ENCODE measurements around the gene ARID1B. TPM values are rescaled to one million over a fixed set of nuclear protein-coding genes. Genes with fewer than 3 reads are reported as not detected.

ARID1B gene
- total RNA-seq, 2 donors from 2014 or later = 62.9 to 71.6 TPM

GRCh38 chr6:156760377-156760776 lies 16.8 kb upstream of the ARID1B start:
- no peak for ATAC-seq (replicated peaks in 1 of 2)
- peaks cover 8% of the 10 kb centered on the region for H3K27me3 Mint-ChIP-seq (ENCODE audit: low read depth)
- H3K36me3 Mint-ChIP-seq (ENCODE audit: insufficient read depth in 2 of 2) = no peaks in the 10 kb centered on the region
- no peak overlapping the region for H3K27ac Mint-ChIP-seq
- no peaks in the 10 kb centered on the region for H3K9me3 Mint-ChIP-seq
- no peak for DNase-seq
- no peak overlapping the region for H3K4me3 Mint-ChIP-seq
- no peaks in the 10 kb centered on the region for H3K4me1 Mint-ChIP-seq (ENCODE audit: low read depth)

GRCh38 chr6:156762547-156762946 lies 14.6 kb upstream of the ARID1B start:
- DNase-seq (no peak), ATAC-seq (replicated peaks in 1 of 2) (no peak)
- Mint-ChIP-seq H3K27ac (no peak overlapping the region), H3K4me1 (ENCODE audit: low read depth) (peaks cover 2% of the 10 kb centered on the region), H3K36me3 (ENCODE audit: insufficient read depth in 2 of 2) (no peaks in the 10 kb centered on the region), H3K4me3 (no peak overlapping the region), H3K9me3 (no peaks in the 10 kb centered on the region), H3K27me3 (ENCODE audit: low read depth) (no peaks in the 10 kb centered on the region)

DNA sequence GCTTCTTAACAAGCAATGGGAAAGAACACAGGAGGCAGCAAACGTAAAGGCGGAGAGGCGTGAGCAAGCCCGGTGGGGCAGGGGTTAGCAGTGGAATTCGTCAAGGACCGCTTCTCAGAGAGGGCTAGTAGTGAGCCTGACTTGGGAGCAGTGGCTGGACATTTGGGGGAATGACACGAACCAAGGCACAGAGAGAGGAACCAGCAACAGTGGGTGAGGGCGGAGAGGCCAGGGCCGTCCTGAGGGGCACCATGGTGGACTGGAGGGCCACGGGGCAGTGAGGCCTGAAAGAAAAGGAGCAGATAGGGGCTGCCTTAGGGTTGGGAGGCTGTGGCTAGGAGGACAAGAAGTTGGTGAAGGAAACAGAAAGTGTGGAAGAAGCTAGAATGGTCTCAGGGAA lies 12.1 kb upstream of the ARID1B start:
- no peaks in the 10 kb centered on the region for H3K9me3 Mint-ChIP-seq
- H3K4me1 Mint-ChIP-seq (ENCODE audit: low read depth) = peaks cover 11% of the 10 kb centered on the region
- no peaks in the 10 kb centered on the region for H3K27me3 Mint-ChIP-seq (ENCODE audit: low read depth)
- no peak overlapping the region for H3K27ac Mint-ChIP-seq
- DNase-seq = no peak
- no peak overlapping the region for H3K4me3 Mint-ChIP-seq
- H3K36me3 Mint-ChIP-seq (ENCODE audit: insufficient read depth in 2 of 2) = no peaks in the 10 kb centered on the region
- no peak for ATAC-seq (replicated peaks in 1 of 2)

DNA sequence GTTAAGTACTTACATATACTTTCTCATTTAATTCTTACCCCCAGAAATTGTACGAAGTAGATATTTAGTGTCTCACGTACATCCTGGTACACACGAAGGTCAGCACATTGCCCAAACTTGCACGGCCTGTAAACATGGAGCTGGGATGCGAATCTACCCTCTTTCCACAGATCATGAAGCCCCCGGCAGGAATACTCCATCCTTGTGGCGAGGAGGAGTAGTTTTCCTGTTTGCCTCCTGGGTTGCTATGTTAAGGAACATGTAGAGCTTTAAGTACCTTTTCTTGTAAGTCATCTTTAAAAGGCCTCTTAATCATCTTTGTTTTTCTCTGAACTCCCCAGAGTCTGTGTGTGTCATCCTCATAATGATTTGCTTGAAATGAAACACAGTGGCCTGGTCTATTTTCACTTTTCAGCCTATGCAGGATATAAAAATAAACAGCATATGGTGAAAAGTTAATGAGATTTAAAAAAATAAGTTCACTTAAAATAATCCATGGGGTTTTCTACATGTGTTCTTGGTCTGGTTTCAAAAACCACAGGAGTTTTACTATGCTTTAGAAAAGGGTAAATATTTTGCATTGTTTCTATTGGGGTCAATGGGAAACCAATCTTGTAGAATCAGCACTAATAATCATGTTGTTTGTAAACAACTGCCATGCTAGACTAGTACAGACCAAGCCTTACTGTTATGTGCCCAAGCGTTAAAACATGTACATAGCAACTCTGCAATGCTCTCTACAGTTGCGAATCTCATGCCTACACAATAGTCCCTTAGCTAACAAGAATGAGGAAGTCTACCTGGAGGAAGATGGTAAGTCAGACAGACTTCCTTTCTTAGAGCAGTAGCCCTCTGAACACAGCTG lies 9.3 kb upstream of the ARID1B start:
- ATAC-seq (replicated peaks in 1 of 2) (peak; percentile 41 to 63), DNase-seq (no peak)
- no peaks in the 10 kb centered on the region for H3K9me3 Mint-ChIP-seq
- H3K27me3 Mint-ChIP-seq (ENCODE audit: low read depth) = no peaks in the 10 kb centered on the region
- H3K27ac Mint-ChIP-seq = peak overlapping the region; percentile 77
- no peaks in the 10 kb centered on the region for H3K36me3 Mint-ChIP-seq (ENCODE audit: insufficient read depth in 2 of 2)
- H3K4me1 Mint-ChIP-seq (ENCODE audit: low read depth) = peaks cover 11% of the 10 kb centered on the region
- H3K4me3 Mint-ChIP-seq = peak overlapping the region in 1 of 2 donors; percentile 38

- H3K4me3 Mint-ChIP-seq = no peak overlapping the region
- H3K27me3 Mint-ChIP-seq (ENCODE audit: low read depth) = no peaks in the 10 kb centered on the region
- peaks cover 33% of the 10 kb centered on the region for H3K4me1 Mint-ChIP-seq (ENCODE audit: low read depth)
- H3K9me3 Mint-ChIP-seq = no peaks in the 10 kb centered on the region
- H3K27ac Mint-ChIP-seq = no peak overlapping the region
- H3K36me3 Mint-ChIP-seq (ENCODE audit: insufficient read depth in 2 of 2) = no peaks in the 10 kb centered on the region
- DNase-seq (no peak), ATAC-seq (replicated peaks in 1 of 2) (no peak)
Measured at GRCh38 chr6:156771047-156771446, 6.1 kb upstream of the ARID1B start.

GRCh38 chr6:156771761-156772160 lies 5.4 kb upstream of the ARID1B start:
- Mint-ChIP-seq H3K27ac (no peak overlapping the region), H3K4me3 (no peak overlapping the region), H3K9me3 (no peaks in the 10 kb centered on the region), H3K27me3 (ENCODE audit: low read depth) (no peaks in the 10 kb centered on the region), H3K4me1 (ENCODE audit: low read depth) (peaks cover 40% of the 10 kb centered on the region), H3K36me3 (ENCODE audit: insufficient read depth in 2 of 2) (peaks cover 0 to 1% of the 10 kb centered on the region in 2 donors)
- no peak for DNase-seq
- no peak for ATAC-seq (replicated peaks in 1 of 2)

DNA sequence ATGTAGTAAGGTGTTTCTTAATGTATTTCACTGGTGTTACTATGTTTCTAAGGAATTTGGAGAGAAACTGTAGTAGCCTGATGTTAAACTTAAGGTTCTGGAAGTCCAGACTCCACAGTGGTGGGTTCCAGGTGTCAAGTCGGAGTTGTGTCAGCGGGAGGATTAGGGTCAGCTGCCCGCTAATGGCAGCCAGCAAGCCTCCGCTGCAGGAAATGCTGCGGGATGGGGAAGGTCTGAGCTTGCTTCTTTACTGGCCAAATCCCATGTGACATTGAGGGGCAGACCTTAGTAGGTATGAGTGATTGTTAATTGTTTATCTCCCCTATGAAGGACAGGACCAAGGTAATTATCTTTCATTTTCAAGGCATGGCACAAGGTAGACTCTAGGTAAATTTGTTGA lies 3.7 kb upstream of the ARID1B start:
- ATAC-seq (replicated peaks in 1 of 2) = no peak
- H3K9me3 Mint-ChIP-seq = no peaks in the 10 kb centered on the region
- no peak overlapping the region for H3K27ac Mint-ChIP-seq
- H3K27me3 Mint-ChIP-seq (ENCODE audit: low read depth) = no peaks in the 10 kb centered on the region
- H3K36me3 Mint-ChIP-seq (ENCODE audit: insufficient read depth in 2 of 2) = peaks cover 1 to 3% of the 10 kb centered on the region in 2 donors
- no peak overlapping the region for H3K4me3 Mint-ChIP-seq
- H3K4me1 Mint-ChIP-seq (ENCODE audit: low read depth) = peaks cover 30% of the 10 kb centered on the region
- no peak for DNase-seq

GRCh38 chr6:156773935-156774852 lies 3.0 kb upstream of the ARID1B start:
- ATAC-seq (replicated peaks in 1 of 2) = no peak
- H3K4me1 Mint-ChIP-seq (ENCODE audit: low read depth) = peaks cover 30% of the 10 kb centered on the region
- H3K27ac Mint-ChIP-seq = no peak overlapping the region
- DNase-seq = no peak
- H3K27me3 Mint-ChIP-seq (ENCODE audit: low read depth) = no peaks in the 10 kb centered on the region
- no peaks in the 10 kb centered on the region for H3K9me3 Mint-ChIP-seq
- H3K4me3 Mint-ChIP-seq = no peak overlapping the region
- peaks cover 1 to 3% of the 10 kb centered on the region in 2 donors for H3K36me3 Mint-ChIP-seq (ENCODE audit: insufficient read depth in 2 of 2)

GRCh38 chr6:156774863-156775405 lies 2.2 kb upstream of the ARID1B start:
- no peaks in the 10 kb centered on the region for H3K27me3 Mint-ChIP-seq (ENCODE audit: low read depth)
- ATAC-seq (replicated peaks in 1 of 2) (no peak), DNase-seq (no peak)
- H3K9me3 Mint-ChIP-seq = no peaks in the 10 kb centered on the region
- H3K27ac Mint-ChIP-seq = no peak overlapping the region
- peak overlapping the region; percentile 17 to 64 for H3K4me3 Mint-ChIP-seq
- H3K4me1 Mint-ChIP-seq (ENCODE audit: low read depth) = peaks cover 30% of the 10 kb centered on the region
- H3K36me3 Mint-ChIP-seq (ENCODE audit: insufficient read depth in 2 of 2) = peaks cover 1 to 3% of the 10 kb centered on the region in 2 donors

- no peak for DNase-seq
- Mint-ChIP-seq H3K4me3 (peak overlapping the region; percentile 27 to 29), H3K36me3 (ENCODE audit: insufficient read depth in 2 of 2) (peaks cover 4 to 5% of the 10 kb centered on the region in 2 donors), H3K27ac (no peak overlapping the region), H3K4me1 (ENCODE audit: low read depth) (peaks cover 35% of the 10 kb centered on the region), H3K27me3 (ENCODE audit: low read depth) (no peaks in the 10 kb centered on the region), H3K9me3 (no peaks in the 10 kb centered on the region)
- ATAC-seq (replicated peaks in 1 of 2) = no peak
Measured at GRCh38 chr6:156775717-156776116, 1.5 kb upstream of the ARID1B start.

GRCh38 chr6:156776470-156776839 lies 723 bp upstream of the ARID1B start:
- Mint-ChIP-seq H3K27me3 (ENCODE audit: low read depth) (no peaks in the 10 kb centered on the region), H3K4me3 (peak overlapping the region; percentile 82 to 99), H3K36me3 (ENCODE audit: insufficient read depth in 2 of 2) (peaks cover 4 to 5% of the 10 kb centered on the region in 2 donors), H3K9me3 (no peaks in the 10 kb centered on the region), H3K27ac (peak overlapping the region; percentile 99), H3K4me1 (ENCODE audit: low read depth) (peaks cover 42% of the 10 kb centered on the region)
- DNase-seq = peak; percentile 19 to 32
- no peak for ATAC-seq (replicated peaks in 1 of 2)

DNA sequence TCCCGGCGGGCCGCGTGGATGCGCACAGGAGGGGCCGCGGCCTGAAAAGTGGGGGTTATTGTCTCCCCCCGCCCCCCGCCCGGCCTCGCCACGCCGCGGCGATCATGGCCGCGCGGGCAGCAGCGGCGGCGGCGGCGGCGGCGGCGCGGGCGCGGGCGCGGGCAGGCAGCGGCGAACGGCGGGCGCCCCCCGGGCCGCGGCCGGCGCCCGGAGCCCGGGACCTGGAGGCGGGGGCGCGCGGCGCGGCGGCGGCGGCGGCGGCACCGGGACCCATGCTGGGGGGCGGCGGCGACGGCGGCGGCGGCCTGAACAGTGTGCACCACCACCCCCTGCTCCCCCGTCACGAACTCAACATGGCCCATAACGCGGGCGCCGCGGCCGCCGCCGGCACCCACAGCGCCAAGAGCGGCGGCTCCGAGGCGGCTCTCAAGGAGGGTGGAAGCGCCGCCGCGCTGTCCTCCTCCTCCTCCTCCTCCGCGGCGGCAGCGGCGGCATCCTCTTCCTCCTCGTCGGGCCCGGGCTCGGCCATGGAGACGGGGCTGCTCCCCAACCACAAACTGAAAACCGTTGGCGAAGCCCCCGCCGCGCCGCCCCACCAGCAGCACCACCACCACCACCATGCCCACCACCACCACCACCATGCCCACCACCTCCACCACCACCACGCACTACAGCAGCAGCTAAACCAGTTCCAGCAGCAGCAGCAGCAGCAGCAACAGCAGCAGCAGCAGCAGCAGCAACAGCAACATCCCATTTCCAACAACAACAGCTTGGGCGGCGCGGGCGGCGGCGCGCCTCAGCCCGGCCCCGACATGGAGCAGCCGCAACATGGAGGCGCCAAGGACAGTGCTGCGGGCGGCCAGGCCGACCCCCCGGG lies 637 bp downstream of the ARID1B start:
- ATAC-seq (replicated peaks in 1 of 2) (peak; percentile 44 to 55), DNase-seq (peak; percentile 68 to 73)
- H3K4me3 Mint-ChIP-seq = peak overlapping the region; percentile 93 to 96
- peaks cover 5 to 6% of the 10 kb centered on the region in 2 donors for H3K36me3 Mint-ChIP-seq (ENCODE audit: insufficient read depth in 2 of 2)
- H3K27me3 Mint-ChIP-seq (ENCODE audit: low read depth) = no peaks in the 10 kb centered on the region
- H3K9me3 Mint-ChIP-seq = no peaks in the 10 kb centered on the region
- H3K4me1 Mint-ChIP-seq (ENCODE audit: low read depth) = peaks cover 55% of the 10 kb centered on the region
- peak overlapping the region; percentile 96 for H3K27ac Mint-ChIP-seq
